GM18873 (cell line): ENCODE data around the gene TMEM235.
"Not testable (repeated sequence)": the region's sequence is repeated elsewhere in the genome, so short reads cannot be mapped to it uniquely, and the experiment has no call there.

Experiments
- ATAC-seq: cut with Tn5 transposase; IDR thresholded peaks from one replicate; pipeline ENCODE4 v1.9.1; 2021; ENCODE audit warnings: mild to moderate bottlenecking, moderate library complexity, moderate number of reproducible peaks; ENCODE audit not compliant: unreplicated experiment, low FRiP score

Gene TMEM235

DNA sequence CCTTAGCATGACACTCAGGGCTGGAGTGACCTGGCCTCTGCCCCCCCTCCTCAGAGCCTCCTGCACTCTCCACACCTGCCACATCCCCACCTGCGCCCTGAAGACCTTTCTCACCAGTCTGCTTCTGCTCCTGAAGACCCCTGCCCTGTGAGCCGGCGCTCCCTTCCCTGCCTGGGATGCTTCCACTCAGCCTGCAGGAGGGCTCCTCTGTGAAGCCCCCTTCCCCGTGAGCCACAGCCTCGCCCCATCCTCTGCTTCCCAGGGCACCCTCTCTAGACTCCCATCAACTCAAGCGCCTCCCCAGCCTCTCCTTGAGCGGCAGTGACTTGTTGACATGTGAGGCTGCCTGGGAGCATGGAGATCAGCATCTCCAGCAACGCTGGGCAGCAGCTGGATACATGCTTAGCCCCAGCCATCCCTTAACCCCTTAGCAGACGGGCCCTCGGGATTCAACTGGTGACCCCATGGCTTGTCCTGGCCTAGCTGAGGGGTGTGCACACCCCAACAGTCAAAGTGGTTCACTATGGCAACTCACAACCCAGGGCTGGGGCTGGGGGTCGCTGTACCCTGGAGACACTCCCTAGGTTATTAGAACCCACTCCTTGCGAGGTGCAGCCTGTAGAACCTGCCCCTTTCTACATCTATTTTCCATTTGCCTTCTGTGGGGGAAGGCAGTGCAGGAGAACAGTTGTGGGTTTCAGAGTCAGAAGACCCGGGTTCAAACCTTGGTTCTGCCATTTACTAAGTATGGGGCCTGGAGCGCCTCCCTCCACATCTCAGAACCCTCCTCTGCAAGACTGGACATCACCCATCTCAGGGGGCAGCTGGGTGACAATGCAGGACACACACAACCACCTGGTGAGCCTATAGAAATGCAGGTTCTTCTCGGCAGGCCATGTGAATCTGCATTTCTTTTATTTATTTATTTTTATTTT, 21.5 kb downstream of the TMEM235 start:
- no peak for ATAC-seq

DNA sequence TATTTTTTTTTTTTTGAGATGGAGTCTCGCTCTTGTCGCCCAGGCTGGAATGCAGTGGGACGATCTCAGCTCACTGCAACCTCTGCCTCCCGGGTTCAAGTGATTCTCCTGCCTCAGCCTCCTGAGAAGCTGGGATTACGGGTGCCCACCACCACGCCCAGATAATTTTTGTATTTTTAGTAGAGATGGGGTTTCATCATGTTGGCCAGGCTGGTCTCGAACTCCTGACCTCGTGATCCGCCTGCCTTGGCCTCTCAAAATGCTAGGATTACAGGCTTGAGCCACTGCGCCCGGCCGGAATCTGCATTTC, 22.2 kb downstream of the TMEM235 start:
- ATAC-seq: not testable (repeated sequence)

DNA sequence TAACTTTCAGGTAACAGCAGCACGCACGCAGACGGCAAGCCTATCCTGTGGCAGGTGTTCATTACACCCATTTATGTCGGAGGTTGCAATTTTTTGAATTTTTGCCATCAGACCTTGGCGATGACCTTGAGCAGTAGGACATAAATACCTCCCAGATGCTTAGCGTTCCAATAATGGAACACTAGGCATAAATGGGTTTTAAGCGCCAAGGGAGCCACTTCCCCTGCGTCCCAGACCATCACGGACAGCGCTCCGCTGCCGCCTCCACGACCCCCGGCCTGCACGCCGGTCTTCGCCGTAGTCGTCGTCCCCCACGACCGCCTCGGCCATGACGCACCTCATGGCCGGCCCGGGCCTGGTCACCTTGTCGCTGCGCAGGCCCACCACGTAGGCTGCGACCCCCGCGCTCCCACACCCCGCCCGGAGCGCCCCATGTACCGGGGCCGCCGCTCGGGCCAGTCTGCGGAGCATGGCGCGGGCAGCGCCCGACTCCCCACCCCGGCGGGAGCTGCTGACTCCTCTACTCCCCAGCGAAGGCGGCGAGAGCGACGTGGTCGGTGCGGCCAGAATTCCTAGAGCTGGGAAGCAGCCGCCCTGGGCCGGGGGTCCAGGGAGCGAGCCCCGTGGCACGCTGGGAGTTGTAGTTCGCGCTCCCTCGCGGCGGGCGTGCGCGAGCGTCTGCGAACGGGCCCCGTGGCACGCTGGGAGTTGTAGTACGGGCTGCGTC, 22.7 kb downstream of the TMEM235 start:
- ATAC-seq: no peak

DNA sequence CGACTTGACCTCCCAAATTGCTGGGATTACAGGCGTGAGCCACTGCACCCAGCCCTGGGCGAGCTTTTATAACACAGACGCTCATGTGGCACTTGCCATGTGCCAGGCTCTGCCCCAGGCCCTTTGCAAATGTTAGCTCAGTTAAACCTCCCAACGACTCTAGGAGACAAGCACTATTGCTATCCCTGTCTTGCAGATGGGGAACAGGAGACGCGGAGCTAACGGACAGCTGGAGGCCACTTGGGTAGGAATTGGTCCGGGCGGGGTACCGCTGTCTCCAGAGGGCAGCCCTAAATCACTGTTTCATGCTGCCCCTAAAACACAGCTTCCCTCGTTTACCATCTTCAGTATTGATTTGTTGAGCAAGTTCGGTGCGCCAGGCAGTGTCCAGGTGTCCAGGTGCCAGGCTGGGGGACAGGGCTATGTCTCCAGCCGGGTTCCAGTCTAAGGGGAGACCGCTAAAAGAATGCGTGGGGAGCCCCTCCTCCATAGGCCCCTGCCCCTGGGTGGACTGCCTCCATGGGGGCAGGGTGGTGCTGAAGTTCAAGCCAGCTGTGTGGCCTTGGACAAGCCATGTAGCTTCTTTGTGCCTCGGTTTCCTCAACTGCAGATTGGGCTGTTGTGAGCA, 23.7 kb downstream of the TMEM235 start:
- no peak for ATAC-seq

DNA sequence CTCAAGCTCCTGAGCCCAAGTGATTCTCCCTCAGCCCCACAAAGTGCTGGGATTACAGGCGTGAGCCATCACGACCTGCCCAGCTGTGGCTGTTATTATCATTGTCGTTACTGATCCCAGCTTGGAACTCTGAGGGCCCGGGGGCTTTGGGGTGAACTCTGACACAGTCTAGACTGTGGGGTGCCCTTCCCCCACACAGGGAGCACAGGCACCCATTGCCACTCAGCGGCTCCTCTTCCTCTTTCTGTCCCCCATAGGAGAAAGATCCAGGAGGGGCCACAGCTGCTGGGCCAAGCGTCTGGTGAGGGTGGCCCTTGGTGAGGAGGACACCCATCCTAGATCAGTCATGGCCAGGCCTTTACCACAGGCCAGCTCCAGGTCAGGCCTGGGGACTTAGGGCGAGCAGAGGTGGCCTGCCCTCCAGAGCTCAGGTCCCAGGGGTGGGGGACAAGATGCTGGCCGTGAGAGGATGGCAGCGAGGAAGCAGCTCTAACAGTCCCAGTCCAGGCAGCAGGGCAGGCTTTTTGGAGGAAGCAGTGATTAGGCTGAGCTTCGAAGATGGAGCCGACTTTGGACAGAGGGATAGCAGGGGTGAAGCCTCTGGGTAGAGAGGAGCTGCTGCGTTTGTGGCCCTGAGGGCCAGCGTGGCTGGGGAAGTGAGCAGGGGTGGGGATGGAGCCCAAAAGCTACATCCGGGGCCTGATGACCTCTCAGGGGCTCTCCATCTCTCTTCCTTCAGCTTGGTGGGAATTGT, 24.7 kb downstream of the TMEM235 start:
- ATAC-seq: no peak

DNA sequence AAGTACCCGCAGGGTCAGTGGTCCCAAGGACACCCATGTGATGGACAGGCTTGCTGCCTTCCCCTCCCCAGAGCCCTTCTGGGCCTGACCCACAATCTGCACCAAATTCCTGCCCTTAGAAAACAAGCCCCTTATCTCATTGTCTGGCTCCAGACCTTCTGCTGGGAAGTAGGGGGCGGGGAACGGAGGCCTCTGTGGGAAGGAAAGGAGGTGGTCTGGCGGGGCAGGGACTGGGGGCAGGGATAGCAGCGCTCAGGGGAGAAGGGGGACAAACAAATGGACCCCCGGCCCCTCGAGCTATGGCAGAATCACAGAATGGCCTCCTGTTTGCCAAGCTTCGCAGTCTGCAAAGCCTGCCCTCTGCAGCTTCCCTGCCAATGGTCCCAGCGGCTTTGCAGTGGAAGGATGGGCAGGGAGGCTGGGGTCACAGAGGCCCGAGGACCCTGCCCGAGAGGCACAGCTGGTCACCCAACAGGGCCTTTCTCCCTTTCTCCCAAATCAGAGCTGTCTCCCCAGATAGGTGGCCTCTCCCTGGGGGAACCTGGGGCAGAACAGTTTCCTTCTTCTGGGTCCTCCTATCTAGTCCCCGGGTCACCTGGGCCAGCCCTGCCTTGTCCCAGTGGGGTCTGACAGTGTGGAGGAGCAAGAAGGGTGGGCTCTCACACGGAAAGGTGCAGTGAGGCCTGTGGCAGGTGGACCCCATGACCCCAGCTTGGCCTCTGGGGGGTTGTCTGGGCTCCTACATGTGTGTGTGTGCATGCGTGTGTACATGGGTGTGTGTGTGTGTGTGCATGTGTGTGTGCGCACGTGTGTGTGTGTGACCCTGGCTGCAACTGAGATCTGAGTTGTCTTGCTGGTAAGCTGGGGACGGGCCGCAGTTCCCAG, 25.5 kb downstream of the TMEM235 start:
- ATAC-seq: no peak

DNA sequence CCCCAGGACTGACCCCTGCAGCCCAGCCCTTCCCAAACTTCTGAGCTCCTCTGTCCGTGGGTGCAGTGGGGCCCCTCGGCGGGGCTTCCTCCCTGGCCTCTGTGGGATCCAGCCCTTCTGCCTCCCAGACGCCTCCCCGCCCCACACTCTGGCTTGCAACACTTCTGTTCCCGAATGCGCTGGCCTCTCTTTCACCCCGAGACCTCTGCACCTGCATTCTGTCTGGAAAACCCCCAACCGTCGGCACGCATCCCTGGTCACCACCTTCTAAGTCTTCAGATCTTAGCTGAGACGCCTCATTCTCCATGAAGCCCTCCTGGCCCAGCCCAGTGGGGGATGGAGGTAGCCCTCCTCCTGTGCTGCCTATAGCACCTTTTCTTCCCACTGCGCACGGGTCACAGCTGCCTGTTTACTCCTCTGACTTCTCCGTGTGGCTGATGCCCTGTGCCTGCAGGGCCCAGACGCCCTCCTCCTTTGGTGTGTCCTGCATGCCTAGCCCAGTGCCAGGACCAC, 26.4 kb downstream of the TMEM235 start:
- ATAC-seq: no peak

DNA sequence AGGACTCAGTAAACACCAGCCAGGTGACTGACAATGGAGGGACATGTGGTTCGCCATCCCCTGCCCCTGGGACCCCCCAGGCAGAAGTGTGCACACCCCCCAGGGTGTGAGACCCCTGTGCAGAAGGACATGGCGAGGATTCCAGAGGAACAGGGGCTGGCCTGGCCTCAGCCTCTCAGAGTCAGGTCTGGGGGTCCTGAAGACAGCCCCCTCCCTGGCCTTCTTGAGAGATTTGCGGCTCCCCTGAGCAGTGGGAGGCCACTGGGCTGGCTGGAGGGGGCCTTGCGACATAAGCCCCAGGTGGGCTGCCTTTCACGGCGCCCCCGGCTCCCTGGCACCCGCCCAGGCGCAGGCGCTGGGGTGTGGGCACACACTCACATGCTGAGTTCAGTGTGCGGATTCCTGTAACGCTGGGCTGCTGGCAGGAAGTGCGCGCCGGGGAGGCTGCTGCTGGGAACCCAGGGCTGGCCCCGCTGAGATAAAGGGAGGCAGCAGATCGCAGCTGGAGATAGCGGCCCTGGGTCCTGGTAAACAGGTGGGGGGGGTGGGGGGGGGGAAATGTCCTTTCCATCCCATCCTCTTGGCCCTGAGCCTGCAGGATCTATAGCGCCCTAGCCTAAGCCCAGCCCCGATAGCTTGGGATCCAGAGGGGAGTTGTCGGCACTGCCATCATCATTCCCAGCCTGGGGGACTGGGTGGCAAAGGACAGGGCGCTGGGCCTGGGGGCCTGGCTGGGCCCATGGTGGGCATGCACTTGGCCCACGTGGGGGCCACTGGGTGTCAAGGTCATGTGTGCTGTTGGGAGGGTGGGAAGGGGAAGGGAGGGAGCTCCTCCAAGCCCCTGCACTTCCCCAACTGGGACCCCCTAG, 27.1 kb downstream of the TMEM235 start:
- no peak for ATAC-seq

DNA sequence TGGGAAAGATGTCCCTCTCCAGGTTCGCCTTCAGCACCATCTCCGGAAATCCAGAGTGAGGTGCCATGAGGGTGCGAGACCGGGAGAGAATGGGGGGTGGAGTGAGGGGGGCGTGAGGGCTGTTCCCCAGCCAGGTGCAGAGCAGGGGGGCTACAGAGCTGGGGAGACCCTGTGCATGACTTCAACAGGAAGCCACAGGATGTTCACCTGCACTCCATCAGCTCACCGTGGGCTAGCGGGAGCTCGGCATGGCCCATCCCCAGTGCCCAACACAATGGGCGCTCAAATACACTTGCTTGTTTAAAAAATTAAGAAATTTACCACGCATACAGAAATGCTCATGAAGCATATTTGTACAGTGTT, 27.7 kb downstream of the TMEM235 start:
- ATAC-seq: no peak

DNA sequence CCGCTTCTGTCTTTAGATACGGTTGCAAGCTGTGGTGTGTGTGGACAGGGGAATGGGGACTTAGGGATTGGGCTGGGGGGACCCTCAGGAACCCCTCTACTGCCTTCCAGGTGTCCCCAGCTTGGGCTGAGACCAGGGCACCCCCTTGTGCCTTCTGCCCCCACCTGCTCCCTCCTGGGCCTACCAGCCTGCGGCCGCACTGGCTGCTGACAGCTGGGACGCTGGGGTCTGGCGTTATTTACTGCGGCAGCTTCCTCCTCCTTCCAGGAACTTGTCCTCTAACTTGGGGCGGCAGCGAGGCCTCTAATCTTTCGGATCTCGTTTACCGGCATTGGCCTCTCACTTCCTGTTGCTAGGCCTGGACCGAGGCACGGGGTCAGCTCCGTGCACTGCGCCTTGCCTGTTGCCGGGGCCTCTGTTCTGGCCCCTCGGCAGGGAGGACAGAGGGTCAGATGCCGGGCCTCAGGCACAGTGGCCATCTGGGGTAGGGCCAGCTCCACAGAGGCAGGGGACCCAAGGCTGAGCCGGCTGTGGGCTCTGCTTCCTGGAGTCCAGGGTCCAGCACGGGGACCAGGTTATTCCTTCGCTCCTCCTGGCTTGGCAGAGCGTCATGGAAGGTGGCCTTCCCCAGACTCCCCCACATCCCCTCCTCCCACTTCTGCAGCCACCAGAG, 31.8 kb downstream of the TMEM235 start:
- no peak for ATAC-seq

DNA sequence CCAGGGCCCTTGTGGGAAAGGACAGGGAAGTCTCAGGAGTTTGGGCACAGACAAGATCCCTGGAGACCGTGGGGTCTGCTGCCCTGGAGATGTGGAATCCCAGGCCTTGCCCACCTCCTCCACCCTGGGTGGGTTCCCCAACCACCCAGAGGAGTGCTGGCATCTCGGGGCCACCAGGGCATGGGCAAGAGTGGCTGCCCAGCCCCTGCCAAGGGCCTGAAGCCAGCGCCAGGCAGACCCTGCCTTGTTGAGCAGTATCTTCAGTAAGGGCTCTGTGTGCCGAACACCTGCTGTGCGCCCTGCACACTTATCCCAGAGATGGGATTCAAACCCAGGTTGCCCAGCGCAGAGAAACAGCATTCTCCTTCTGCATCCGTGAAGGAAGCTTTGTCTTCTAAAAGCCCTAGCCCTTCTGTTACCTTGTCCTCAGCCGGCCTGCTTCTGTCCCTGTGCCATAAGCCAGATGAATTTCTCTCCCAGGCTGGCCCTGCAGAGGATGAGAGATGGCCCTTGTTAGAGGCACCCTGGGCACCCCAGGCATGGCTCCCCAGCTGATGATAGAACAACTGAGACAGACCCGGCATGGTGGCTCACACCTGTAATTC, 32.4 kb downstream of the TMEM235 start:
- no peak for ATAC-seq

DNA sequence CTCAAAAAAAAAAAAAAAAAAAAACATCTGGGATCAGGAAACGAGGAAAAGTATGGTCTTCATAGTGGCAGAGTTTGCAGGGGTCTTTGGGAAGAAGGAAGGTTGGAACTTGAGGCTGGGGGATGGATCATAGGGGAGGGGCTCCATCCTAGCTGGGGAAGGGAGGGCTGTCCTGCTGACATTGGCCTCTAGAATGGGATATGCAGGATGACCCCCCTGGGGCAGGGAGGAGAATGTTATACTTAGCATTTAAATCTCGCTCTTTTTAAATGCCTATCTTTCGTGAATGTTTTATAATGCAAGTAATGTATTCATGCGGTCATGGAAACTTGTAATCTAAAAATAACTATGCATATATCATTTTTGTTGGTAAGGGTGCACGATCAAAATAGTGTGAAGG, 33.2 kb downstream of the TMEM235 start:
- no peak for ATAC-seq

DNA sequence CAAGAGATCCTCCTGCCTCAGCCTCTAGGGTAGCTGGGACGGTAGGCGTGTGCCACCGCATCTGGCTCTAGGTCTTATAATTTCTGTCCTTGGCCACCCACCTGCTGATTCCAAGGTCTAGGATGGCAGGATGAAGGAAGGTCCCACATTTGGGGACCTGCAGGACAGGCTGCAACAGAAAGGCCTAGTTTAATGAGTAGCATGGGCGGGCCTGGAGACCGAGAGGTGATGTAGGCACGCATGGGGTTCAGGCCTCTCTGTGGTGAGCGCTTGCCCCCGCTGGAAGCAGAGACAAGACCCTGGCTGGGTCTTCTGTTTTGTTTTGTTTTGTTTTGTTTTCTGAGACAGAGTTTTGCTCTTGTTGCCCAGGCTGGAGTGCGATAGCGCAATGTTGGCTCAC, 33.7 kb downstream of the TMEM235 start:
- no peak for ATAC-seq

DNA sequence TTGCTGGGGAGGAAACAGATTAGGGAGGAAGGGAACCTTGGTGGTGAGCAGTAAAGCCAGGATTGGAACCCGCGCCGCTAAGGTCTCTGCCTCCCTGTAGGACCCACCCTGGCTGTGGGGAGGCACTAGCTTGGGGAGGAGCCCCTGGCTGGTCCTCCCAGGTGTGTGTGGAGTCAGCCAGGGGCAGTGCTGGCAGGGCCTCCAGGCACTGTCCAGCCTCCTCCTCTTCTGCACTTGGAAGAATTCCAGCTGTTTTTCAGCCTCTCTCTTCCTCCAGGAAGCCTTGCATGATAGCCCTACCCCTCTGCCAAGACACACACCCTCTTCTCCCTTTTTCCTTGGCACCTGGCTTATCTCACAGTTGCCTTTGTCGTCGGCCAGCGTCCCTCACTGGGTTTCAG, 34.8 kb downstream of the TMEM235 start:
- no peak for ATAC-seq

DNA sequence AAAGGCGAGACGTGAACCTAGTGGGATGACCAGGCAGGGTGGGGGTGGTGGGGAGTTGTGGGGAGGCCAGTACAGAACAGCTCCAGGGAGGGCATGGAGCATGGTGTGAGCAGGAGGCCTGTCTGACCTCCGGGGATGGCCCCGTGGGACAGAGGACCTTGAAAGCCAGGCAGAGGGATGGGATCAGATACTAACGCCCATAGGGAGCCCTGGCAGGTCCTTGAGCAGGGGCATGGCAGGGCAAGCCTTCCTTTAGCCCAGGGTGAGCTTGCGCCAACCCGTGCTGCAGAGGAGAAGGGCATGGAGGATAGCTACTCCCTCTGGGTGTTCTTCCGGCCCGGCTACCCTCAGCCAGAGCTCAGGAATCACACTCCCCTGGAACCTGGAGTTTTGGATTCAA, 35.3 kb downstream of the TMEM235 start:
- ATAC-seq: no peak

DNA sequence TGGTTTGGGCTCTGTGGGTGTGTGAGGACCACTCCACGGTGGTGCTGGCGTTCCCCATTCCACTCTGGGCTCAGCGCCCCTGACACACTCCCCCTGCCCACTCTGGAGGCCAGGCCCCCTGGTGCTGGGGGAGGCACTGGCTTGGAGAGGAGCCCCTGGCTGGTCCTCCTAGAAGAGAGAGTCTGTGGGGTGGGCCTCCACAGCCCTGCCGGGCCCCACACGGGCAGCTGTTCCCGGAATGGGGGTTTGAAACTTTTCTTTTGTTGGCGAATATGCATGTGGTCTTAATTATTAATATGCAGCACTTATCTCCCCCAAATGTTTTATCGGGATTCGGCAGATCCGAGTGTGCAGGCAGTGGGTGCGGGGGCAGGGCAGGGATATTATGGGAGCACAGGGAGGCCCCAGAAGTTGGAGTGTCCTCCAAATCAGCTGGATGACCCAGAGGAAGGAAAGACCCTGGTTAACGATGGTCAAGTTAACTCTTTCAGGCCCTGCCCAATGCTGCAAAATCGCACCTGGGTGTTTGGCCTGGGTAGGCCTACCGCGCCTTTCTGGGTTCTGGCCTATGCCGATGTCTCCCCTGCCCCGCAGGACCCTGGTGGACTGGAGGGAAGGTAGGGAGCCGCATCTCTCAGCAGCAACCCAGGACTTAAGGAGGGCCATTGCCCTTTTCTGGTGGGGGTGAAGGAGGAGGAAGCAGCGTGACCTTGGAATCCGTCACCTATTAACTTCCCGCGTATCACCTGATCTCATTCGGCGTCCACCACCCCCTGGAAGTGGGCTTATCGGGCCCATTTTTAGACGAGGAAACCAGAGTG, 36.0 kb downstream of the TMEM235 start:
- no peak for ATAC-seq
